Body of pancreas (tissue), 4 donors: ENCODE results near the gene SERP1. TPM values are rescaled to one million over a fixed set of nuclear protein-coding genes. Genes with fewer than 3 reads are reported as not detected.

Experiments used
- ATAC-seq: fragments of 150-250 bp; one replicate; pipeline ENCODE4 v1.9.1; 2016
- DNase-seq, 4 donors: peaks; one replicate each; pipeline ENCODE4 v3.0.0-alpha.2; 2019
- H3K27ac ChIP-seq, 4 donors: fragments of 200-600 bp; sonication (generic); 1 replicate in 3 of 4; 2 replicates in 1 of 4; pipeline versions ENCODE4 v1.5.1 to v1.6.1; 2016 to 2019; ENCODE audit warnings: mild to moderate bottlenecking in 1 of 4, mixed read lengths in 1 of 4, moderate library complexity in 1 of 4
- H3K27me3 ChIP-seq, 2 donors: fragments of 200-600 bp; sonication (generic); one replicate each; pipeline ENCODE4 v1.6.0; 2016; ENCODE audit warnings: mild to moderate bottlenecking in 1 of 2
- H3K36me3 ChIP-seq, 2 donors: fragments of 200-600 bp; sonication (generic); replicated peaks in 1 of 2; 2 replicates each; pipeline ENCODE4 v1.5.1; 2016; ENCODE audit warnings: low read depth in 2 of 2; ENCODE audit not compliant: insufficient read depth in 1 of 2
- H3K4me1 ChIP-seq: fragments of 200-600 bp; sonication (generic); one replicate; pipeline ENCODE4 v1.6.0; 2016
- H3K4me3 ChIP-seq, 2 donors: fragments of 200-600 bp; sonication (generic); 1 replicate in 1 of 2; 2 replicates in 1 of 2; pipeline ENCODE4 v1.5.1; 2016 to 2019
- H3K9me3 ChIP-seq, 3 donors: fragments of 200-600 bp; sonication (generic); 1 replicate in 2 of 3; 2 replicates in 1 of 3; pipeline ENCODE4 v1.5.1; 2016
- POLR2A ChIP-seq, 3 donors: fragments of 450-650 bp; IDR thresholded peaks; one replicate each; pipeline ENCODE4 v1.6.1; 2016; ENCODE audit warnings: antibody characterized with exemption in 3 of 3, mild to moderate bottlenecking in 2 of 3
- WGBS, 2 donors: methylation state at CpG; one replicate each; pipeline ENCODE4 v1.1.5; 2017; 5-methylcytosine and 5-hydroxymethylcytosine counted together
- intact Hi-C: fragments of 100-400 bp; cut with DNase I; formaldehyde crosslinking; loops from one replicate; pipeline ENCODE4 v1.15.1; 2023
- total RNA-seq, 2 donors: library from RNA; depleted of rRNA; stranded (reverse); fragments of >200 nt; gene quantifications; one replicate each; pipeline ENCODE4 v1.1.0, GENCODE V29; 2016
- TF ChIP-seq, protein P1 (sequence below), 7 experiments: fragments of 450-650 bp in 4 of 7; fragments of 200-600 bp in 3 of 7; sonication (generic) in 3 of 7; IDR thresholded peaks; one replicate each; pipeline ENCODE4 v1.5.1; 2016 to 2019; ENCODE audit warnings: antibody characterized with exemption in 7 of 7

SERP1 gene
- total RNA-seq, 2 donors from 2014 or later = 277 to 1,534 TPM

DNA sequence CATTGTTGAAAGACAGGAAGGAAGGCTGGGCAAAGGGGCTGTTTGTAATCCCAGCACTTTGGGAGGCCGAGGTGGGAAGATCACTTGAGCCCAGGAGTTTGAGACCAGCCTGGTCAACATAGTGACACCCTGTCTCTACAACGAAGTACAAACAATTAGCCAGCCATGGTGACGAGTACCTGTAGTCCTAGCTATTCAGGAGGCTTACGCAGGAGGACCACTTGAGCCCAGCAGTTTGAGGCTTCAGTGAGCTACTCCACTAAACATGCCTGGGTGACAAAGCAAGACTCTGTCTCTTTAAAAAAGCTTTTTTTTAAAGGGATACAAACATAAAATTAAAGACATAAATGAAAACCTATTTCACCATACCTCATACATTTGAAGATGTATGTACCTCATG, 11.1 kb downstream of the SERP1 start:
- WGBS, 2 donors = 79 to 87% methylated on average over 4 of the region's 4 CpGs
- Histone ChIP-seq H3K9me3 (no peaks in the 10 kb centered on the region), H3K36me3 (no peaks in the 10 kb centered on the region), H3K4me1 (peaks cover 24% of the 10 kb centered on the region), H3K4me3 (no peak overlapping the region), H3K27me3 (no peaks in the 10 kb centered on the region), H3K27ac (no peak overlapping the region)
- intact Hi-C loops = no loop called here
- TF ChIP-seq, protein P1, sequence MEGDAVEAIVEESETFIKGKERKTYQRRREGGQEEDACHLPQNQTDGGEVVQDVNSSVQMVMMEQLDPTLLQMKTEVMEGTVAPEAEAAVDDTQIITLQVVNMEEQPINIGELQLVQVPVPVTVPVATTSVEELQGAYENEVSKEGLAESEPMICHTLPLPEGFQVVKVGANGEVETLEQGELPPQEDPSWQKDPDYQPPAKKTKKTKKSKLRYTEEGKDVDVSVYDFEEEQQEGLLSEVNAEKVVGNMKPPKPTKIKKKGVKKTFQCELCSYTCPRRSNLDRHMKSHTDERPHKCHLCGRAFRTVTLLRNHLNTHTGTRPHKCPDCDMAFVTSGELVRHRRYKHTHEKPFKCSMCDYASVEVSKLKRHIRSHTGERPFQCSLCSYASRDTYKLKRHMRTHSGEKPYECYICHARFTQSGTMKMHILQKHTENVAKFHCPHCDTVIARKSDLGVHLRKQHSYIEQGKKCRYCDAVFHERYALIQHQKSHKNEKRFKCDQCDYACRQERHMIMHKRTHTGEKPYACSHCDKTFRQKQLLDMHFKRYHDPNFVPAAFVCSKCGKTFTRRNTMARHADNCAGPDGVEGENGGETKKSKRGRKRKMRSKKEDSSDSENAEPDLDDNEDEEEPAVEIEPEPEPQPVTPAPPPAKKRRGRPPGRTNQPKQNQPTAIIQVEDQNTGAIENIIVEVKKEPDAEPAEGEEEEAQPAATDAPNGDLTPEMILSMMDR (IDR thresholded peaks at IDR 0.05) = no peak
- TF ChIP-seq POLR2A (IDR thresholded peaks at IDR 0.05) = no peak
- ATAC-seq (no peak), DNase-seq (no peak)

DNA sequence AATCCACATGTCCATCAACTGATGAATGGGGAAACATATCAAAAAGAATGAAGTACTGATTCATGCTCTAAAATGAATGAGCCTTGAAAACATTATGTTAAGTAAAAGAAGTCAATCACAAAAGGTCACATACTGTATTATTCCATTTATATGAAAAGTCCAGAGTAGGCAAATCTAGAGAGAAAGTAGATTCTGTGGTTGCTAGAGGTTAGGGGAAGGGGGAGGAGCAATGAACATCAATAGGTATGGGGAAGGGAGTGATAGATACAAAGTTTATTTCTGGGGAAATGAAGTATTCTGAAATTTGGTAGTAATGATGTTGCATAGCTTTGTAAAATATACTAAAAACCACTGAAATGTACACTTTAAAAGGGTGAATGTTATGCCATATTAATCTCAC, 14.5 kb downstream of the SERP1 start:
- no peak for DNase-seq
- intact Hi-C loops = no loop called here
- ATAC-seq = no peak

DNA sequence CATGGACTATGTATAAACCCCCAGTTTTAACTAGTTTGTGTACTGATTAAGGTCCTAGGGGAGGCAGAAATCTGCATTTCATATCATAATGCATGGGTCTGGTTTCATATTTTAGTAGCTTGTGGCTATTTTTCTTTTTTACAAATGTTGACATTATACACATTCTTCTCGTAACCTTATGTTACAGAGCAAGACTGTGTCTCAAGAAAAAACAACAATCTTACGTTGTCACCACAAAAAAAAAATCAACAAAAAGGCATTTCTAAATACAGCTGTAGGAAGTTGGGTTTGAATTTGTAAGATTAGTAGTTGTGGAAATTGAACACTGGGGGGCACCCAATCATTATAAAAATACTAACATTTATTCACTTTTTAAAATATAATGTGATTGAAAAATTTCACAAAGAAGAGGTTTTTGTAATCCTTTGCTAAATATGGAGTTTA, 17.9 kb downstream of the SERP1 start:
- no peak for DNase-seq
- intact Hi-C loops = no loop called here
- H3K27ac ChIP-seq = no peak overlapping the region
- H3K36me3 ChIP-seq = no peaks in the 10 kb centered on the region
- no peaks in the 10 kb centered on the region for H3K27me3 ChIP-seq
- no peak for ATAC-seq
- TF ChIP-seq, protein P1 (IDR thresholded peaks at IDR 0.05) = peak in 6 of 7 experiments; percentile 19 to 51 (median 44)
- no peak for TF ChIP-seq POLR2A (IDR thresholded peaks at IDR 0.05)
- no peaks in the 10 kb centered on the region for H3K9me3 ChIP-seq
- WGBS, 2 donors = 3 to 8% methylated on average over 2 of the region's 2 CpGs
- H3K4me3 ChIP-seq = no peak overlapping the region
- H3K4me1 ChIP-seq = no peaks in the 10 kb centered on the region

More for the DNA sequence above, 14.5 kb downstream of the SERP1 start:
- TF ChIP-seq, protein P1 (IDR thresholded peaks at IDR 0.05) = no peak
- no peak for TF ChIP-seq POLR2A (IDR thresholded peaks at IDR 0.05)
- Histone ChIP-seq H3K4me3 (no peak overlapping the region), H3K27me3 (no peaks in the 10 kb centered on the region), H3K9me3 (no peaks in the 10 kb centered on the region), H3K27ac (no peak overlapping the region), H3K36me3 (no peaks in the 10 kb centered on the region), H3K4me1 (no peaks in the 10 kb centered on the region)

DNA sequence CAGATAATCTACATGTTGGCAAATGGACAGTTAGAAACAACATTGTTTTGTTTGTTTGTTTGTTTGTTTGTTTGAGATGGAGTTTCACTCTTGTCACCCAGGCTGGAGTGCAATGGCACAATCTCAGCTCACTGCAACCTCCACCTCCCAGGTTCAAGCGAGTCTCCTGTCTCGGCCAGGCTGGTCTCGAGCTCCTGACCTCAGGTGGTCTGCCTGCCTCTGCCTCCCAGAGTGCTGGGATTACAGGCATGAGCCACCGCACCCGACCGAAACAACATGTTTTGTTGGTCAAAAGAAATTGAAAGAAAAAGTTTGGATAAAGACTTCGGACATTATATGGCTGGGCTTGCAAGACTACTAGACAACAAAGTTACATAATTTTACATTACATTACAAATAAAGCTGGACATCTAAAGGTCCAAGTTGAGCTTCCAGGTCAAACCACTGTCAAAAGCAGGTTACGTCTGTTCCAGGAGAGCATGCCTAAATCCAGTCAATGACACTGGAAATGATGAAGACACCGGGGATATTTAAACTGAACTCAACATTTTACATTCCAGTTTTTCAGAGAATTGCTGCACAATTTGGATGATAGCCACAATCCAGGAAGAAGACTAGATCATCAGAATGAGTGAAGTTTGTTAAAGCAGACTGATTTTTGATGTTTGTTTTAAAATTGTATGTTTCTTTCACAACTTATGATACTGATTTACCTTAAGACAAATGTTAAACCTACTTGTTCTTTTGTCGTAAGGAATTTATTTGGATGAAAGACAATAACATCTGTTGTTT, 18.6 kb downstream of the SERP1 start:
- TF ChIP-seq, protein P1 (IDR thresholded peaks at IDR 0.05) = no peak
- TF ChIP-seq POLR2A (IDR thresholded peaks at IDR 0.05) = no peak
- WGBS, 2 donors = 57 to 62% methylated on average over 10 of the region's 10 CpGs
- DNase-seq (no peak), ATAC-seq (no peak)
- Histone ChIP-seq H3K9me3 (no peaks in the 10 kb centered on the region), H3K36me3 (no peaks in the 10 kb centered on the region), H3K27me3 (no peaks in the 10 kb centered on the region), H3K4me1 (no peaks in the 10 kb centered on the region), H3K27ac (no peak overlapping the region), H3K4me3 (no peak overlapping the region)
- intact Hi-C loops = no loop called here

DNA sequence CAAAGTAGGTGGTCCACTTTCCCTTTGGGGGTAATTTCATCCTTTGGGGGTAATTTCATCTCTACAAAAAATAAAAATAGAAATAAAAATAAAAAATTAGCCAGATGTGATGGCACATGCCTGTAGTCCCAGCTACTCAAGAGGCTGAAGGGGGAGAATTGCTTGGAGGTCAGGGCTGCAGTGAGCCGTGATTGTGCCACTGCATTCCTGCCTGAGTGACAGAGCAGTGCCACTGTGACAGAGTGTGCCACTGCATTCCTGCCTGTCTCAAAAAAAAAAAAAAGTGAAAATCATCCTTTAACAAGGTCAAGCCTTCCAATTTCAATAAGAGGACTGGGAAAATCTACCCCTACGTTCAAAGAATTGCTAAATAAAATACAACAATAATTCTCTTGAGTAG, 22.8 kb downstream of the SERP1 start:
- Histone ChIP-seq H3K36me3 (no peaks in the 10 kb centered on the region), H3K9me3 (no peaks in the 10 kb centered on the region), H3K4me3 (no peak overlapping the region), H3K27ac (no peak overlapping the region), H3K27me3 (no peaks in the 10 kb centered on the region), H3K4me1 (no peaks in the 10 kb centered on the region)
- DNase-seq (no peak), ATAC-seq (no peak)
- intact Hi-C loops = no loop called here
- 64 to 80% methylated on average over 2 of the region's 2 CpGs for WGBS, 2 donors
- TF ChIP-seq POLR2A (IDR thresholded peaks at IDR 0.05) = no peak
- TF ChIP-seq, protein P1 (IDR thresholded peaks at IDR 0.05) = no peak
